ENCODE data around the gene ZNF217.

ZNF217 gene

DNA sequence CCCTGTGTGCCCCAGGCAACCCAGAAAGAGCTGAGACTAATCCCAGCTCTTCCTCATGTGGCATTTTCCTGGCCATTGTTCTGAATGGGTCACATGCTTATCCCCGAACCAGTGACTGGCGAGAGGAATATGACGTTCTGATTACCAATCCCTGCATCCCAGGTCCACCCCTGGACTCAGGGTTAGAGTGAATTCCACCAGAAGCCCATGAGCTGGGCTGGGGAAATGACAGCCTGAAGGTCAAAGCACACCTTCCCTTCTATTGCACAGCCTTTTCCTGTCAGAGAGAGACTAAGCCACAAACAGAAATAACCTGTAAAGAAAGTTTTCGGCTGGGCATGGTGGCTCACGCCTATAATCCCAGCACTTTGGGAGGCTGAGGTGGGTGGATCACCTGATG is 70.9 kb downstream of the ZNF217 start:
- peak; percentile 13 for DNase-seq

DNA sequence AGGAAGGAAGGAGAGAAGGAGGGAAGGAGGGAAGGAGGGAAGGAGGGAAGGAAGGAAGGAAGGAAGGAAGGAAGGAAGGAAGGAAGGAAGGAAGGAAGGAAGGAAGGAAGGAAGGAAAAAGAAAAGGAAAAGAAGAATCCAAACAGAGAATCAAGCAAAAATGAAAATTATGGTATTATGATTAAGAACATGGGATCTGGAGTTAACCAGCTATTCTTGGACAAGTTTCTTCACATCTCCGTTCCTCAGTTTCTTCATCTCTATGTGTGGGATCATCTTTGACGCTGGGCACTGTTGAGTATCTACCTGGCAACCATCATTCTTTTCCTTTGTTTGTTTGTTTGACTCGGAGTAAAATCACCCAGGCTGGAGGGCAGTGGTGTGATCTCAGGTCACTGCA is 71.6 kb downstream of the ZNF217 start:
- no peak for DNase-seq

DNA sequence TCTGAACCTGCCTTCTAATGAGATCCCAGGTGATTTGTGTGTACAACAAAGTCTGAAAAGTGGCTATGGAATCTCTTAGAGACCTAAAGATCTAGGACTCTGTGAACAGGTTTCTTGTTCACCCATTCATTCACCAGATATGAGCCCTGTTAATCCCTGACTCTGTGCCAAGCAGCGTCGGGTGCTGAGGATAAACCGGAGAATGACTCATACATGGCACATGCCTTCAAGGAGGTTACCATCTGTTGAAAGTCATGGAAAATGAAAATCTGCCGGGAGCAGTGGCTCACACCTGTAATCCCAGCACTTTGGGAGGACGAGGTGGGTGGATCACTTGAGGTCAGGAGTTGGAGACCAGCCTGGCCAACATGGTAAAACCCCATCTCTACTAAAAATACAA is 72.2 kb downstream of the ZNF217 start:
- peak; percentile 1 for DNase-seq

DNA sequence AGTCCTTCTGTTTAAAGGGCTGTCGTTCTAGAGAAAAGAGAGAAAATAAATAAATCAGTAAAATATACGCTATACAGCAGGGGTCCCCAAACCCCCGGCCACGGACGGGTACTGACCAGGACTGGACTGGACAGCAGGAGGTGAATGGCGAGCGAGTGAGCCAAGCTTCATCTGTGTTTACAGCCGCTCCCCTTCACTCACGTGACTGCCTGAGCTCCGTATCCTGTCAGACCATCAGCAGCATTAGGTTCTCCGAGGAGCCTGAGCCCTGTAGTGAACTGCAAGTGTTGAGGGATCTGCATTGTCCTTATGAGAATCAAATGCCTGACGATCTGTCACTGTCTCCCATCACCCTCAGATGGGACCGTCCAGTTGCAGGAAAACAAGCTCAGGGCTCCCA is 76.5 kb downstream of the ZNF217 start:
- peak; percentile 22 for DNase-seq

Data from activated CD8-positive, alpha-beta memory T cell treated with anti-CD3 and anti-CD28 coated beads, Interleukin-2, amount 50 U/mL, for 48 hours (primary cell).